CD4-positive, alpha-beta T cell treated with Interleukin-21 for 1 hour (primary cell): ENCODE measurements around the gene L2HGDH.

ENCODE experiments used
- DNase-seq: peaks from one replicate; pipeline ENCODE4 v3.0.0-alpha.2; 2020

Gene L2HGDH

DNA sequence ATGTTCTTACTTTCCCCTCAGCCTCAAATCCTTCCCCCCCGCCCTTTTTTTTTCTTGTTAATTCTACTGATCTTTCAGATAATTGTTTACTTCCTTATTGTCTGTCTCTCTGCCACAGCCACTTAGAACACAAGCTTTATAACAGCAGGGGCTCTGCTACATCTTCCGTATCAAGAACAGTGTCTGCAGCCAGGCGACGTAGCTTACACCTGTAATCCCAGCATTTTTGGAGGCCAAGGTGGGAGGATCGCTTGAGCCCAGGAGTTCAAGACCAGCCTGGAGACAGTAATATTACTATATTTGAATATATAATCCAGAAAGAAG is 86.1 kb downstream of the L2HGDH start:
- no peak for DNase-seq

DNA sequence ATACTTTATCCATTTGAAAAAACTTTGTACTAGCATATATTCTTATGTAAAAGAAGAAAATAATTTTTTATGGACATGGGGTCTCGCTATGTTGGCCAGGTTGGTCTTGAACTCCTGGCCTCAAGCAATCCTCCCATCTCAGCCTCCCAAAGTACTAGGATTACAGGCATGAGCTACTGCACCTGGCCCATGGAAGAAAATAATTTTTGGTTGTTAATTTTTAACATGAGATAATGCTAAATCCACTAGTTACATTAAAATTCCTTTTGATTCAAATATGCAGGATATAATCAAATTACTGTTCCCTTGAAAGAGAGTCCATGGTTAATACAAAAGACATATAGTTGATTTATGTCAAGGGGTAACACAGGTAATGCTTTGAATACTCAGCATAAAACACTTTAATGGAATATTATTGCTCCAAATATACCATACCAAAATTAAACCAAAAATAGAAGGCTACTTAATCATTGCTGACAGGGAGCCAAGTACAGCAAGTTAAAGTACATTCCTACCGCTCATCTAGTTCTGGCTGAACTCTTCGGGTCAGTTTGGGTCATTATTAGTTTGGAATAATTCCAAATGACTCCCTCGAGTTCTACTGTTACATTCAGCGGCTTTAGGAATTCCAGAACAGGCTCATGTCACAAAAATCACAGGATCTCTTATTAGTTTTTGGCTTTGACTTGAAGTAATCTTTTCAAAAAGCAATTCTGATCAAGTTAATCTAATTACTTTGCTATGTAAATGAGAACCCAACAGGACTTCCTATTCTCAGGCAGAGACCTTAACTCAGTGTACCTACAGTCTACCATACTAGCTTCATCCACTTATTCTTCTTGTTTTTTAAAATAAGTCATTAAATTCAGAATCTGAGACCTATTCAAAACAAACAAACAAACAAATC is 86.7 kb downstream of the L2HGDH start:
- no peak for DNase-seq

DNA sequence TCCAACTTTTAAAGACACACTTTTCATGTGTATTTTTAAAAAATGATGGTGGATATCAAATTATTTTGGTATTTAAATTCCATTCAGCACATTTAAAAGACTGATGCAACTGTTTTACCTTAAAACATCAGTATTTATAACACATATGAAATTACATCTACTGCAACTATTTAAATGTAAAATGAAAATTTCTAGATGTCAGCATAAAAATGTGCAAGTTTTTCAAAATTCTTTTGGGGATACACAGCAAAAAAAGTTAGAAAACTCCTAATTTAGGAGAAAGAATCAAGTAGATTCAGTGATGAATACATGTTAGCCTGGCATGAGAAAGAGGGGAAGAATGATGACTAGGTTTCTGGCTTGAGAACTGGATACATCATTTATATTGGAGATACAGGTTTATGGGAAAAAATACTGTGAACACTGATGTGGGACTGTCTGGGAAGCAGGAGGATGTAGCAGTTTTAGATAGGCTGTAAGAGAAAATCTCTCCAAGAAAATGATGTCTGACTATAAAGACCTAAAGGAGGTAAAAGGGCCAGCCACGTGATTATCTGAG is 89.9 kb downstream of the L2HGDH start:
- no peak for DNase-seq

DNA sequence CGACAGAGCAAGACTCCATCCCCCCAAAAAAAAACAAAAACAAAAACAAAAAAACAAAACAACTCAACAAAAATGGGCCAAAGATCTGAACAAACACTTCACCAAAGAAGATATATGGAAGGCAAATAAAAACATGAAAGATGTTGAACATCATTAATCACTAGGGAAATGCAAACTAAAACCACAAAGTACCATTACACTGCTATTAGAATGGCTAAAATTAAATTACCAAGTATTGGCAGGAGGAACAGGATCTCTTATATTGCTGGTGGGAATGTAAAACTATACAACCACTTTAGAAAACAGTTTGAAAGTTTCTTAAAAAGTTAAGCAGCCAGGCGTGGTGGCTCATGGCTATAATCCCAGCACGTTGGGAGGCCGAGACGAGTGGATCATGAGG is 93.5 kb downstream of the L2HGDH start:
- DNase-seq, result no peak

DNA sequence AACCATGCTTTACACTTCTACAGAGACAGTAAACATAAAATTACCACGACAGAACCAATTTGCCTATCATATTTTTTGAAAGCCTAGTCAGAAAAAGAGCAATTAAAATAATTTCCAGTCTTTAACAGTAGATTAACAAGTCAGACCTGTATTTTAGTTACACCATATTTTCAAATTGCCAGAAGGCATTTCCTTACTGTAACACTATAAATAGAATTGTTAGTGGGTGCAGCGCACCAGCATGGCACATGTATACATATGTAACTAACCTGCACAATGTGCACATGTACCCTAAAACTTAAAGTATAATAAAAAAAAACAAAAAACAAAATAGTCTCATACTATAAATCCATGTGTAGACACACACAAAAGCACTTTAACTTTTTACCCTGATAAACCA is 96.6 kb downstream of the L2HGDH start:
- no peak for DNase-seq

DNA sequence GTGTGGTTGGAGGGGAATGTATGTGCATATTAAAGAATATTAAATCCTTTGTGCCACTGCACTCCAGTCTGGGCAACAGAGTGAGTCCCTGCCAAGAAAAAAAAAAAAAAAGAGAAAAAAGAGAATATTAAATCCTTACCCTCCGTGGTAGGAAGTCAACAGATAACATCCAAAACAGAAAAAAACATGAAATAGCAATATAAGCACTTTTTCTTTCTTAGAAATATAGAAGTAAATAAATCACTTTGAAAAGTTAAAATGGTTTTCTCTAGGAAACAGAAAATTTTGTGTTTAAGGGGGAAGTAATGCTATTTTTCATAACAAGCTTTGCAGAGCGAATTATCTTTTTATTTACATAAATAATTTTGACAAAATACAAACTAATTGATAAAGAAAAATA is 98.2 kb downstream of the L2HGDH start:
- no peak for DNase-seq

DNA sequence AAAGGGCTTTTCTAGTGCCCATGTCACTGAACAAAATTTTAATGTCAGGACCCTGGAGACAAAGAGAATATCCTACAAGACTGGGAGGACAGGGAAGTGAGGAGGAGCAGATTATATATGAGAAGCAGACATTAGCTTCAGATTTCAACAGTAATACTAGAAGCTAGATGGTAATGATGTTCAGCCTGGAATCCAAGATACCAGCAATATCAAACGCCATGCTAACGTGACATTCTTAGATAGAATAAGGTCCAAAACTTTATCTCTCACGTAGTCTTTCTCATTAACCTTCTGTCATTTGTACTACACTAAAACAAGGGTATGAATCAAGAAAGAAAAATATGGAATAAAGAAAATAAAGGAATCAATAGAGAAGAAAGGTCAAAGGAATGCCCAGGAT is 99.3 kb downstream of the L2HGDH start:
- no peak for DNase-seq

DNA sequence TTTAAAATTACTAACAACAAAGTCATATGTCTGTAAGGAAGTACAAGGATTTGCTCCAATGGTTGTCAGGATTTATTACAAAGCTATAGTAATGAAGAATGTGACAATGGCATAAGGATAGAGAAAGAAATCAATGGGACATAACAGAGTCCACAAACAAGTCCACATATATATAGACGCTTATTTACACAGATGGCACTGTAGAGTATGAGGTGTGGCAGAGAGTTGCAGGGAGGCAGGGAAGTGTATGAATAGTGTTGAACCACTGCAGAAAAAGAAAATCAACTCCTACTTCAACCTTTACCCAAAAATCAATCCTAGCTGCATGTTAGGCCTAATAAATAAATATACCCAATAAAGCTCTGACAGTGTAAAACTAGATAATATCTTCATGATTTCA is 102.0 kb downstream of the L2HGDH start:
- no peak for DNase-seq

DNA sequence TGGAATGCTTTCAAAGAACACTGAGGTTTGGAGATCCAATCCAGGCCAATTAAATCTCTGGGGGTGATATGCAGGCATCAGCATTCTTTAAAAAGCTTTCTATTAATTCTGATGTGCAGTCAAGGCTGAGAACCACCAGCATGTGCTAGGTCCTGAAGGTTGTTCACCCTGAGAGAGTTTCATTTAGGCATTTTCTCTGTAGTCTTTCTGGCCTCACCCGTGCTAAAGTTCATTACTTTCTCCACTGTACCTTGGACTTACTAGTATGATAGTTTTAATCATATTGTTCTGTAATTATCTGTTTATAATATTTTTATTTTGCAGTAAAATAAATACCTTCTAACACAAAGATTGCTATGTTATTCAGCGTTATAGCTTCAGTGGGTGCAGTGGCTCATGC is 113.5 kb downstream of the L2HGDH start:
- DNase-seq, result no peak

DNA sequence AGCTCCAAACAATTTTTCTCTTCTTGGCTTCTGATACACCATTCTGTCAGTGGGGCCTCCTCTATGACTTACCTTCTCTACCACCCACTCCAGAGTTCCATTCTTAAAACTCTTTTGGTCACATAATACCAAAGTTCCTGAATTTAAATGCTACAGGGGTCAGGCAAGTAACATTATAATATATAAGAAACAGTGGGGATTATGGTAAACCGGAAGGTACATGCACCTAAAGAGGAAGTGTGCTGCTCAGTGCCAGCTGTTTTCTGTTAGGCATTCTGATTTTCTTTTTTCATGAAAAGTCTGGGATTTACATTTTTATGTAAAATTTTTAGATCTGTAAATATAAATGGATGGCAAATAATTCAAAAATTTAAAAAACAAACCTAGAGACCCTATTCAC is 120.5 kb downstream of the L2HGDH start:
- no peak for DNase-seq
